Dermis blood vessel endothelial cell (primary cell): ENCODE measurements around the gene ZNFX1. TPM values are rescaled to one million over a fixed set of nuclear protein-coding genes. Genes with fewer than 3 reads are reported as not detected.
"Not testable (repeated sequence)": the region's sequence is repeated elsewhere in the genome, so short reads cannot be mapped to it uniquely, and the experiment has no call there.

ENCODE experiments used
- DNase-seq: peaks from one replicate; pipeline ENCODE4 v3.0.0; 2010
- total RNA-seq: library from RNA; depleted of rRNA; stranded (reverse); fragments of >200 nt; gene quantifications from 2 replicates; pipeline ENCODE4 v1.2.3, GENCODE V29; 2014

The ZNFX1 gene
- total RNA-seq, 1 donor from 2014 or later = 47.0 TPM

DNA sequence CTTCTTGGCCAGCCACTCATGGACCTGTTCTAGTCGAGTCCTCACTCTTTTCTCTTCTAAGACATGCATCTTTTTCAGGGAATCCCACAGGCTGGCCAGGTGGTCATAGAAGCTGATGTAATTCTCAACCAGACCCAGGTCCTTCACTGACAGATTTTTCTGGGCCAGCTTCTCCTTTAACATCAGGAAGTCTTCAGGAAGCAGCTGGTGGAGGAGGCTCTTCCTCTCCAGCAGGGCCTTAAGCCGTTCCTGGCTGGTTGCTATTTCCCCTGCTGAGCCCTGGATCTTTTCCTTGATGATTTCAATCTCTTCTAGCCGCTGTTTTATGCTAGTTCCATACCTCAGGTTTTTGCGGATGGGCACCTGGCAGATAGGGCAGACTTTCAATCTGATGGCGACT, 30.1 kb downstream of the ZNFX1 start:
- DNase-seq = peak; percentile 94

DNA sequence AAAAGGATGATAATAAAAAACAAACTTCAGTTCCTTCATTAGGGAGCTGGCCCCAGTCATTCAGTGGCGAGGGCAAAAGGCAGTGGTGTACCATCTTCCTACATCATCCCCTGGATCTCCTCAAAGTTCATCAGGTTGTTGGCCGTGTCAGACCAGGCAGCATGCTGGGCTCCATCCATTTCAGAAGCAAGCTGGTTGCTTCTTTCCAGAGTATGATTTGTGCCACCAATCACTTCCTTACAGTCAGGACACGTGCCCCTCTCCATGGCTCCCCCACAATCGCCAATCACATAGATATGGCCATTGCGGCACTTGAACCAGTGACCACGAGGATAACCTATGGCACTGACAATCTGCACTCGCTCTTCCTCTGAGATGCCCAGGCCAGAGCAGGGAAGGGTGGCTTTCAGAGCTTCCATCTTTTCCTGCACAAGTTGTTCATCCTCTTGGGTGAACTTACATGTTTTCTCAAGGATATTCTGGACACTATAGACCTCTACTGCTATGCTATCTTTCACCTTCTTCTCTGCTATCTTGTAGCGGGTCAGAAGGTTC, 30.6 kb downstream of the ZNFX1 start:
- DNase-seq = no peak

GRCh38 chr20:49245921-49246740, 31.7 kb downstream of the ZNFX1 start:
- DNase-seq = peak; percentile 80

- DNase-seq = no peak
These were observed 40.3 kb downstream of the ZNFX1 start for GRCh38 chr20:49237531-49237930.

- DNase-seq = no peak
These were observed 41.6 kb downstream of the ZNFX1 start for GRCh38 chr20:49236301-49236700.

DNA sequence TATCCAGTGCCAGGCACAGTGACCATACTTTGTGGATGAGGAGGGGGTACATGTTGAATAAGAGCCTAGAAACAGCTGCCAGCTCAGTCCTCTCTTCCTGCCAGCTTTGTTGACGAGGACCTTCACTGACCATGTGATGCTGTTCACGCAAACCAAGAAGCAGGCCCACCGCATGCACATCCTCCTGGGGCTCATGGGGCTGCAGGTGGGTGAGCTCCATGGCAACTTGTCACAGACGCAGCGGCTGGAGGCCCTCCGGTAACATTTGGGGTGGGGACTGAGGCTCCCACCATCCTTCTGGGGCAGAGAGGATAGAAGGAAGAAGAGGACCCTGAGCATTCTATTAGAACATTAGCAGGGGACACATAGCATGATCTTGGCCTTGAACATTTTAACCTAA, 43.0 kb downstream of the ZNFX1 start:
- DNase-seq = no peak

GRCh38 chr20:49233226-49233625, 44.6 kb downstream of the ZNFX1 start:
- no peak for DNase-seq

GRCh38 chr20:49231471-49231870, 46.4 kb downstream of the ZNFX1 start:
- DNase-seq = no peak

- no peak for DNase-seq
These were observed 47.2 kb downstream of the ZNFX1 start for GRCh38 chr20:49230561-49231133.

- no peak for DNase-seq
These were observed 47.8 kb downstream of the ZNFX1 start for GRCh38 chr20:49230021-49230420.

- DNase-seq = no peak
These were observed 48.5 kb downstream of the ZNFX1 start for GRCh38 chr20:49229381-49229780.

DNA sequence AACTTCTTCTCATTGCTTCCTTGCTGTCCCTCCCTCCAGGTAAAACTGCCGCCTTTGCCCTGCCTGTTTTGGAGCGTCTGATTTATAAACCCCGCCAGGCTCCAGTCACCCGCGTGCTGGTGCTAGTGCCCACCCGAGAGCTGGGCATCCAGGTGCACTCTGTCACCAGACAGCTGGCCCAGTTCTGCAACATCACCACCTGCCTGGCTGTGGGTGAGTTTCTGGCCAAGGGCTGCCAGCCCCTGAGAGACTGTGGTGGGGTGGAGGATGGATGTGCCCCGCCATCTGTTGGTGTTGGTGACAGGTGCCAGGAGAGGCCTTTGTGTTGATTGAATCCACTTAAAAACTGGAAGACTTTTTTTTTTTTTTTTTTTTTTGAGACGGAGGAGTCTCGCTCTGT, 49.2 kb downstream of the ZNFX1 start:
- DNase-seq = no peak

- DNase-seq = no peak
These were observed 52.0 kb downstream of the ZNFX1 start for GRCh38 chr20:49225896-49226295.

GRCh38 chr20:49219924-49220831, 57.7 kb downstream of the ZNFX1 start:
- no peak for DNase-seq

DNA sequence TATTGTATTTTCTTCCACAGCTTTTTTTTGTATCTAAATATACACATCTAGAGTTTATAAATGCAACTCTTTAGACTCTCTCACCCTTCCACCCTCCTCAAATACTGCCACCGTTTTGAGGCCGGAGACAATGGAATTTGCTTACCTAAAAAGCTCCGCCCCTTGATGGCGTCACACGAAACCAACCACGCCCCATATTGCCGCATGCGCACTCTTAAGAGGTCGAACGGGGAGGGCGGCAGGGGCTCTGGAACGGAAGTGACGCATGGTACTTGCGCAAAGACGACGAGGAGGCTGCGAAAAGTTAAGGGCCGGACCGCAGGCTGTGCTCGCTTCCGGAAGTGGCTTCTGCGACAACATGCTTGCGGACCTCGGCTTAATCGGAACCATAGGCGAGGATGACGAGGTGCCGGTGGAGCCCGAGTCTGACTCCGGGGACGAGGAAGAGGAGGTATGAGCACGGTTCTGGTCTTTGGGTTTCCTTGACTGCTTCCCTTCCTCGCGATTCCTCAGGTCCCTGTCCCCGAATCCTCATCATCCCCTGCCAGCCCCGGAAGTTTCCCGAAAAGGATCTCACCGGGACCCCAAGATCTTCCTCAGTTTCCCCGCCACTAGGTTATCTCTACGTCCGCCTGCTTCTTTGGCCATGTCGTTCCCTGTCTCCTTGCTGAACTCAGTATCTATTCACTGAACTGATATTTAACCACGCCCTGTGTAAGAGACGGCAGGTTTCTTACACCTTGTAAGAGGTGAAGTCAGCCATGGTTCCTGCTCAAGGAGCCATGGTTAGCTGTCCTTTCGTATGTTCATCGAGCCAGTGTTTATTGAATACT, 58.5 kb downstream of the ZNFX1 start, which contains the start of gene DDX27:
Gene DDX27 (plus strand): TSS at position 326 of the 833 bp plus-strand sequence. CDS start 33 bp downstream, at position 359.
- DNase-seq = peak; percentile 99

GRCh38 chr20:49218739-49219090, 59.1 kb downstream of the ZNFX1 start:
- not testable (repeated sequence) for DNase-seq

DNA sequence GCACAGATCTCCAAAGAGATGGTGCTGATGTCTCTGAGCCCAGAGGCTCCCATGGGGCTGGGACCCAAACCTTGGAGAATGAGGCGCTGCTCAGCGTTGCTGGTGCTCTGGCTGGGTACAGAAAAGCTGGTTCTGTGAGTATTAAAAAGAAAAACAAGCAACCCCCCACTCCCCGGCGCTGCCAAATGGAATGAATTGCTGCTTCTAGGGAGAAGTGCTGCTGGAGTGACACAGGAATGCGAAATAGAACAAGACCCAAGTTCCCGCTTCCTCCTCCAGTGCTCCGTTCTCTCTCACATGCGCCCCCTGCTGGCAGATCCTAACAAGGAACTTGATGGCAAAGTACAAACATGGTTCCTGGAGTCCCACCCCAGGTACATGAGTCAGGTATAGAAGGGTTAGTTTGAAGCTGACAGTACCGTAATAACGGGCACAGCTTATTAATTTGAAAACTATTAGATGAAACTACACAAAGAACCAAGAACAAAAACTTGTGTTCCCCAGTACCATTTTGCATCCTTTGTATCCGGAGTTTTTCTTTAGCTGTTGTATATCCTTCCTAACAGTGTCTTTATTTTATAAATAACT, 60.8 kb downstream of the ZNFX1 start:
- DNase-seq = peak; percentile 96

DNA sequence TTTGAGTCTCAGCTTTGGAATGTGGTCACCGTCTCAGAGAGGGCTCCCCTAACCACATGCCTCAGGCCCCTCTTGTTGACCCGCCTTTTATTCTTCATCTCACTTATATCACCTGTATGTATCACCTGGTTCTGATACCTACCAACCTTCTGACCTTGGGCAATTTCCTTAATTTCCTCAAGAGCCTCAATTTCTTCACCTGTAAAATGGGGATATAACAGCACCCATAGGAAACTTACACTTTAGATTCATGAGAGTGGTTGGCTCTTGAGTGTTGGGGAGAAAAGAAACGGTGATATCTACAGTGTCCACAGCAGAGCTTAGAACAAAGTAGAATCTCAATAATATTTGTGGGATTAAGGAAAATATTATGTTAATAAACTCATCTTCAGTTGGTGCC, 62.6 kb downstream of the ZNFX1 start:
- no peak for DNase-seq

DNA sequence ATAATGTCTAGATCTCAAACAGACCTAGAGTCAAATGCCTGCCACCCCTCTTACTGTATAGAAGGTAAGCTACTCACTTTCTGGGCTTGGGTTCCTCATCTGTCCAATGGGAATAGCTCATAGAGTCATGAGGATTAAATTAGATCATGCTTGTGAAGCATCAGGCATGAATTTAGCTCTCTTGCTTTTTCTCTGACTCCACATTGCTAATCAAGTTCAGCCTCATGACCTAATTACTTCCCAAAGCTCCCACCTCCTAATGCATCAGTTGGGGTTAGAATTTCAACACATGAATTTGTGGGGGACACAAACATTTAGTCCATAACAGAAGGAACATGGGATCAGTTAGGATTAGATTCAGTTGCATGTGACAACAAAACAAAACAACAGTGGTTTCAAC, 63.3 kb downstream of the ZNFX1 start:
- no peak for DNase-seq

- no peak for DNase-seq
These were observed 67.1 kb downstream of the ZNFX1 start for GRCh38 chr20:49210757-49211110.

DNA sequence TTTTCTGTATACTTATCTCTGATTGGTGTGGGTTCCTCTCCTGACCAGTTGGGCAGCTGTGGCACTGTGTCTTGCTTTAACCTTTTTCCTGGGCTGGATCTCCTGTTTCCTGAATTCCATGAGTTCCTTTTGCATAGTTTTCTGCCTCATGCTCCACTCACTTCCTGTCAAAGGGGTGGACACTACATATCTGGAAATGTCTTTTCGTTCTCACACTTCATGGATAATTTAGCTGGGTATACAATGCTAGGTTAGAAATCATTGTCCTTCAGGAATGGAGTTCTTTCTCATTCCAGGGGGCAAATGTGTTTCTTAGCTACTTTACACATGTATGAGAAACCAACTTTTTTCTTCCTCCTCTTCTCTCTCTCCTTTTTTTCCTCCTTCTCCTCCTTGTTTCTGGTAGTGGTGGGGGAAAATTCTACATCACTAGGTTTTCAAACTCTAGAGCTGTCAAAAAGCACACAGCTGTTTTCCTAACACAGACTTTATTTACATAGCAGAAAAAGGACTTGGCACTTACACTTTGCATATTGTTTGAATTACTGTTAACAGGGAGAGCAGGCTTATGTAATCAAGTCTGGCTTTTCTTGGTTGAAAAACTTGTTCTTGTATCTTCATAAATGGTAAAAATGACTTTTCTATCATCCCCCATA, 67.6 kb downstream of the ZNFX1 start:
- DNase-seq = peak; percentile 16
